Measurements from ENCODE around the gene SLC14A1. TPM values are rescaled to one million over a fixed set of nuclear protein-coding genes. Genes with fewer than 3 reads are reported as not detected.

The SLC14A1 gene
- total and polyA plus RNA-seq, 2 of the 4 experiments (the other 2 are of a cell fraction): 20.5 to 31.9 TPM

DNA sequence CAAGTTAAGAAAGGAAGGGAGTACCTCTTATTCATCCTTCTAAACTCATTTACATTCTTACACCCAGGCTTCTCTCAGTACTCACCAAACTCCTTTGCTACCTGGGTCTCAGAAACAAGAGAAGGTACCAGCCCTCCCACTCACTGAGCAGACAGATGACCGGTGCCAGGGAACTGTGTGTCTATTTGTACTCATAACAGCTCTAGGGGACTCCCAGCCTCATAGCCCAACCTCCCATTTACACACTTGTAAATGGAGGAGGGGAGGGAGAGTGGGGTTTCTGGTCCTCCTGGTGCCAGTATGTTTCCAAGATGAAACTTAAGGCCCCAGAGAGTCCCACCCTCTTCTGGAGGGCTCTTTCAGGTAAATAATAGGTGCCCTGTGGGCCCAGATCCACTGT is 58.7 kb downstream of the SLC14A1 start:
- Histone ChIP-seq H2AK9ac (replicated peaks; ENCODE audit: low read depth, low read length, poor library complexity) (peak overlapping the region; percentile 79), H3K79me1 (ENCODE audit: low read depth in 1 of 2, low read length in 2 of 2) (peaks cover 0 to 13% of the 10 kb centered on the region in 2 experiments; a peak in 2 of 4 replicates), H3K14ac (replicated peaks; ENCODE audit: low read depth, low read length) (peak overlapping the region; percentile 95), H2BK20ac (ENCODE audit: low read depth, low read length) (peak overlapping the region; percentile 99), H3K9ac (ENCODE audit: low read depth, low read length) (peak overlapping the region; percentile 56; the same call in 1 of the 2 replicates), H3K4ac (ENCODE audit: low read depth, low read length) (peak overlapping the region; percentile 96), H4K8ac (ENCODE audit: low read depth in 2 of 2, low read length in 2 of 2) (peak overlapping the region; percentile 94 to 96; a peak in 3 of 4 replicates), H3K27ac (ENCODE audit: insufficient read depth, low read length) (peak overlapping the region; percentile 92), H3K4me1 (ENCODE audit: control insufficient read depth, insufficient read depth, low read length) (peaks cover 33% of the 10 kb centered on the region), H4K91ac (ENCODE audit: insufficient read depth, low read depth, low read length) (peak overlapping the region; percentile 96), H3K4me3 (ENCODE audit: insufficient read depth, low read depth, low read length) (no peak overlapping the region), H2BK5ac (ENCODE audit: low read depth, low read length, poor library complexity, severe bottlenecking) (peak overlapping the region; percentile 99), H3K9me1 (ENCODE audit: insufficient read depth, low read length) (peaks cover 19% of the 10 kb centered on the region), H2BK120ac (ENCODE audit: low read depth, low read length) (peak overlapping the region; percentile 98), H3K36me3 (ENCODE audit: control insufficient read depth, insufficient read depth, low read length) (no peaks in the 10 kb centered on the region), H3K23ac (ENCODE audit: low read depth, low read length) (peak overlapping the region; percentile 98), H4K20me1 (ENCODE audit: insufficient read depth, low read length) (no peaks in the 10 kb centered on the region), H3K27me3 (ENCODE audit: control insufficient read depth, insufficient read depth, low read length) (no peaks in the 10 kb centered on the region), H2AK5ac (ENCODE audit: low read depth, low read length) (peak overlapping the region; percentile 98), H2AFZ (replicated peaks; ENCODE audit: low read length, poor library complexity) (peak overlapping the region; percentile 58), H4K5ac (ENCODE audit: low read depth, low read length) (peak overlapping the region; percentile 85), H3K56ac (ENCODE audit: extremely low read depth, insufficient read depth, low read length) (peak overlapping the region; percentile 98), H3K4me2 (ENCODE audit: low read depth, low read length) (no peak overlapping the region; the same call in 1 of the 2 replicates), H3K9me3 (ENCODE audit: control insufficient read depth, insufficient read depth, low read length) (no peaks in the 10 kb centered on the region), H3K18ac (ENCODE audit: low read depth, low read length) (peak overlapping the region; percentile 96), H2BK15ac (ENCODE audit: low read depth, low read length) (peak overlapping the region; percentile 99)
- WGBS, 2 experiments (ENCODE audit: extremely low coverage in 2 of 2, insufficient read length in 1 of 2): no CpG with 5 or more reads among the region's 1 CpG
- dilution Hi-C loops (cut with HindIII; ENCODE audit: low sequenced_read_pairs, unreplicated experiment): no loop called here
- in situ Hi-C loops (cut with MboI; ENCODE audit: low sequenced_read_pairs): loop anchor here (10.0 kb wide), 1 partner anchor 62 kb away; no protein-coding TSS in a partner anchor
- DNase-seq: no peak
- ChIA-PET POLR2A (ENCODE audit: unreplicated experiment) (no interaction called here), CTCF (no interaction called here)
- intact Hi-C loops (cut with micrococcal nuclease): no loop called here
- no TSS peak for BruUV-seq (replicated peaks)
- TF ChIP-seq NFE2L2 (IDR thresholded peaks at IDR 0.05; ENCODE audit: low read depth, low read length) (no peak), RAD21 (IDR thresholded peaks at IDR 0.05; ENCODE audit: low read length) (no peak), POLR2A (IDR thresholded peaks at IDR 0.05; ENCODE audit: low read depth, low read length) (no peak), BHLHE40 (IDR thresholded peaks at IDR 0.05; ENCODE audit: low read depth, low read length) (no peak), RCOR1 (IDR thresholded peaks at IDR 0.05; ENCODE audit: insufficient replicate concordance, low read length) (no peak), CTCF (conservative IDR thresholded peaks at IDR 0.05; ENCODE audit: low read depth, low read length) (no peak), MAFK (IDR thresholded peaks at IDR 0.05; ENCODE audit: low read depth, low read length) (no peak), CHD1 (IDR thresholded peaks at IDR 0.05; ENCODE audit: low read depth, low read length) (no peak), MXI1 (IDR thresholded peaks at IDR 0.05; ENCODE audit: borderline replicate concordance, low read depth, low read length) (no peak), RFX5 (IDR thresholded peaks at IDR 0.05; ENCODE audit: low read depth, low read length) (no peak), SMC3 (IDR thresholded peaks at IDR 0.05; ENCODE audit: low read depth, low read length) (no peak), MAZ (IDR thresholded peaks at IDR 0.05; ENCODE audit: borderline replicate concordance, low read depth, low read length) (no peak), CEBPB (IDR thresholded peaks at IDR 0.05; ENCODE audit: low read depth, low read length) (no peak), FOS (IDR thresholded peaks at IDR 0.05; ENCODE audit: low read depth, low read length) (no peak)
- TF ChIP-seq, protein P1, sequence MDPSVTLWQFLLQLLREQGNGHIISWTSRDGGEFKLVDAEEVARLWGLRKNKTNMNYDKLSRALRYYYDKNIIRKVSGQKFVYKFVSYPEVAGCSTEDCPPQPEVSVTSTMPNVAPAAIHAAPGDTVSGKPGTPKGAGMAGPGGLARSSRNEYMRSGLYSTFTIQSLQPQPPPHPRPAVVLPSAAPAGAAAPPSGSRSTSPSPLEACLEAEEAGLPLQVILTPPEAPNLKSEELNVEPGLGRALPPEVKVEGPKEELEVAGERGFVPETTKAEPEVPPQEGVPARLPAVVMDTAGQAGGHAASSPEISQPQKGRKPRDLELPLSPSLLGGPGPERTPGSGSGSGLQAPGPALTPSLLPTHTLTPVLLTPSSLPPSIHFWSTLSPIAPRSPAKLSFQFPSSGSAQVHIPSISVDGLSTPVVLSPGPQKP (IDR thresholded peaks at IDR 0.05; ENCODE audit: borderline replicate concordance, low read depth, low read length): no peak
- TF ChIP-seq, protein P2, sequence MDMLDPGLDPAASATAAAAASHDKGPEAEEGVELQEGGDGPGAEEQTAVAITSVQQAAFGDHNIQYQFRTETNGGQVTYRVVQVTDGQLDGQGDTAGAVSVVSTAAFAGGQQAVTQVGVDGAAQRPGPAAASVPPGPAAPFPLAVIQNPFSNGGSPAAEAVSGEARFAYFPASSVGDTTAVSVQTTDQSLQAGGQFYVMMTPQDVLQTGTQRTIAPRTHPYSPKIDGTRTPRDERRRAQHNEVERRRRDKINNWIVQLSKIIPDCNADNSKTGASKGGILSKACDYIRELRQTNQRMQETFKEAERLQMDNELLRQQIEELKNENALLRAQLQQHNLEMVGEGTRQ (IDR thresholded peaks at IDR 0.05; ENCODE audit: low read depth, low read length): no peak
- ATAC-seq (ENCODE audit: low read depth): no peak; the same call in 1 of the 2 replicates
